ENCODE results near the gene GABBR2.

DNA sequence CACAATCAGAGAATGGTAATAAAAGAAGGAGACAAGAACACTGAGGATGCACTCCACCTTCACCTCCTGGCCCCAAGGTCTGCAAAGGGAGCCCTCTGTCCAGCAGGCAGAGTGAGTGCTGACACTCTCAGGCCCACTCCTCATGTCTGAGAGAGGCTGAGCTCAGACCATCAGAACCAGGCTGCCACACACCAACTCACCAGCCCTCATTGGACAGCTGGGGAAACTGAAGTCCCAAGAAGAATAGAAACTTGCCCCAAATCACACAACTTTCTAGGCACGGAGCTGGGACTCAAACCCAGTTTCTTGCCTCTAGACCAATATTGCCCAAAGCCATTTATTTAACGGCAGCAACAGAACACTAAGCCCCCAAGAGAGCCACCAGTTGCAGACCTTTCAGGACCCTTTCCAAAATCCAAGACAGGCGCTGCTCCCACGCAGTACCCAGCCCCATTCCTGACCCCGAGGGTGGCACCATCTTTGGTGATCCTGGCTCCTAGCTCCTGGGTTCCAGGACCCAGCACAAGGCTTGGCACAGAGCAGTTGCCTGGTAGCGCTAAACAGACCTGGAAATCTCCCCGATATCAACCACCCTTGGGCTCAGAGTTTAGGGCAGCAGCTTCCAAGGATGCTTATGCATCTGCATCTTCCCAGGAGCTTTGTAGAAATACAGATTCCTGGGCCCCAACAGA, 192.4 kb downstream of the GABBR2 start:
- TF ChIP-seq ELF1 (IDR thresholded peaks at IDR 0.05) (no peak), FOSL2 (IDR thresholded peaks at IDR 0.05; ENCODE audit: borderline replicate concordance, low read depth) (no peak), SMC3 (IDR thresholded peaks at IDR 0.05; ENCODE audit: low read depth, low read length) (no peak), TAF1 (IDR thresholded peaks at IDR 0.05; ENCODE audit: borderline replicate concordance, low read depth, low read length) (no peak), RAD21 (IDR thresholded peaks at IDR 0.05; ENCODE audit: low read length) (no peak), MEF2A (IDR thresholded peaks at IDR 0.05; ENCODE audit: borderline replicate concordance, low read depth) (no peak), GABPA (IDR thresholded peaks at IDR 0.05; ENCODE audit: low read depth) (no peak), POLR2AphosphoS5 (IDR thresholded peaks at IDR 0.05; ENCODE audit: low read depth, low read length) (no peak), NRF1 (IDR thresholded peaks at IDR 0.05; ENCODE audit: low read depth, low read length) (no peak)
- TF ChIP-seq, protein P1, sequence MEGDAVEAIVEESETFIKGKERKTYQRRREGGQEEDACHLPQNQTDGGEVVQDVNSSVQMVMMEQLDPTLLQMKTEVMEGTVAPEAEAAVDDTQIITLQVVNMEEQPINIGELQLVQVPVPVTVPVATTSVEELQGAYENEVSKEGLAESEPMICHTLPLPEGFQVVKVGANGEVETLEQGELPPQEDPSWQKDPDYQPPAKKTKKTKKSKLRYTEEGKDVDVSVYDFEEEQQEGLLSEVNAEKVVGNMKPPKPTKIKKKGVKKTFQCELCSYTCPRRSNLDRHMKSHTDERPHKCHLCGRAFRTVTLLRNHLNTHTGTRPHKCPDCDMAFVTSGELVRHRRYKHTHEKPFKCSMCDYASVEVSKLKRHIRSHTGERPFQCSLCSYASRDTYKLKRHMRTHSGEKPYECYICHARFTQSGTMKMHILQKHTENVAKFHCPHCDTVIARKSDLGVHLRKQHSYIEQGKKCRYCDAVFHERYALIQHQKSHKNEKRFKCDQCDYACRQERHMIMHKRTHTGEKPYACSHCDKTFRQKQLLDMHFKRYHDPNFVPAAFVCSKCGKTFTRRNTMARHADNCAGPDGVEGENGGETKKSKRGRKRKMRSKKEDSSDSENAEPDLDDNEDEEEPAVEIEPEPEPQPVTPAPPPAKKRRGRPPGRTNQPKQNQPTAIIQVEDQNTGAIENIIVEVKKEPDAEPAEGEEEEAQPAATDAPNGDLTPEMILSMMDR (IDR thresholded peaks at IDR 0.05) = no peak
- TF ChIP-seq, protein P2, sequence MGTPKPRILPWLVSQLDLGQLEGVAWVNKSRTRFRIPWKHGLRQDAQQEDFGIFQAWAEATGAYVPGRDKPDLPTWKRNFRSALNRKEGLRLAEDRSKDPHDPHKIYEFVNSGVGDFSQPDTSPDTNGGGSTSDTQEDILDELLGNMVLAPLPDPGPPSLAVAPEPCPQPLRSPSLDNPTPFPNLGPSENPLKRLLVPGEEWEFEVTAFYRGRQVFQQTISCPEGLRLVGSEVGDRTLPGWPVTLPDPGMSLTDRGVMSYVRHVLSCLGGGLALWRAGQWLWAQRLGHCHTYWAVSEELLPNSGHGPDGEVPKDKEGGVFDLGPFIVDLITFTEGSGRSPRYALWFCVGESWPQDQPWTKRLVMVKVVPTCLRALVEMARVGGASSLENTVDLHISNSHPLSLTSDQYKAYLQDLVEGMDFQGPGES (IDR thresholded peaks at IDR 0.05; ENCODE audit: low read depth, low read length) = no peak
- TF ChIP-seq, protein P3, sequence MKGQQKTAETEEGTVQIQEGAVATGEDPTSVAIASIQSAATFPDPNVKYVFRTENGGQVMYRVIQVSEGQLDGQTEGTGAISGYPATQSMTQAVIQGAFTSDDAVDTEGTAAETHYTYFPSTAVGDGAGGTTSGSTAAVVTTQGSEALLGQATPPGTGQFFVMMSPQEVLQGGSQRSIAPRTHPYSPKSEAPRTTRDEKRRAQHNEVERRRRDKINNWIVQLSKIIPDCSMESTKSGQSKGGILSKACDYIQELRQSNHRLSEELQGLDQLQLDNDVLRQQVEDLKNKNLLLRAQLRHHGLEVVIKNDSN (IDR thresholded peaks at IDR 0.05; ENCODE audit: borderline replicate concordance, low read depth) = no peak
- TF ChIP-seq, protein P4, sequence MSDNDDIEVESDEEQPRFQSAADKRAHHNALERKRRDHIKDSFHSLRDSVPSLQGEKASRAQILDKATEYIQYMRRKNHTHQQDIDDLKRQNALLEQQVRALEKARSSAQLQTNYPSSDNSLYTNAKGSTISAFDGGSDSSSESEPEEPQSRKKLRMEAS (IDR thresholded peaks at IDR 0.05; ENCODE audit: low read depth) = no peak
